Embryonic facial prominence (tissue), 1 donor: Measurements from ENCODE around the gene CARD9.
"Not testable (repeated sequence)": the region's sequence is repeated elsewhere in the genome, so short reads cannot be mapped to it uniquely, and the experiment has no call there.

ENCODE experiments used
- DNase-seq: peaks from one replicate; pipeline ENCODE4 v3.0.0-alpha.2; 2016; ENCODE audit errors: extremely low spot score

CARD9 gene

GRCh38 chr9:136373300-136374182 is at the start of gene CARD9:
CARD9 (minus strand) TSS chr9:136373669; CDS start chr9:136372078, 1,591 bp downstream.
- no peak for DNase-seq

- no peak for DNase-seq
Observed at GRCh38 chr9:136422876-136423275, 49.4 kb upstream of the CARD9 start.

DNA sequence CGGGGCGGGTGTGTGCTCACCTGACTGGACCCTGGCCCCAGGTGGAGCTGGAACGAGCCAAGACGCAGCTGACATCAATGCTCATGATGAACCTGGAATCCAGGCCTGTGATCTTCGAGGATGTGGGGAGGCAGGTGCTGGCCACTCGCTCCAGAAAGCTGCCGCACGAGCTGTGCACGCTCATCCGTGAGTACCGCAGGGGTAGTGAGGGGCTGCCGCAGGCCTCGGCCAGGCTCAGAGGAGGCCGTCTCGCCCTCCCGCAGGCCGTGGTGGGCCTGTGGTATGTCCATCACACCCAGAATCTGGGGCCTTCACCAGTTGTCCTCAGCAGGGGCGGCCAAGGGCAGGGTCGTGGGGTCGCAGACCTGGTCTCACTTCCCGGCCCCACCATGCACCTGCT is 48.3 kb upstream of the CARD9 start:
- no peak for DNase-seq

DNA sequence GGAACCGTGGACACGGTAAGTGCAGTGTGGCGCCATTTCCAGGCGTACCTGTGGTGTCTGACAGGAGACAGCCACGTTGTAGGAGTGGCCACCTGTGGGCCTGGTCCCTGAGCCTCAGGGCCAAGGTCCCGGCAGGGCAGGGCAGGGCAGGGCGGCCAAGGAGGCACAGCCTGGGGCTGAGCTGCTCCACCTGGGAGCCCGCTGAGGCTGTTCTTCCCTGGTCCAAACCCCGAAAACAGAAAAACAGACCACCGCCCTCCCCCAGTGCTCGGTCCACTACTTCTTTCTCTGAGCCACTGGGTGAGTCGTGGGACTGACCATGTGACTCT is 45.6 kb upstream of the CARD9 start:
- DNase-seq, result no peak

- DNase-seq, result no peak
Observed at GRCh38 chr9:136418182-136419091, 45.0 kb upstream of the CARD9 start.

- no peak for DNase-seq
Observed at GRCh38 chr9:136416914-136417313, 43.4 kb upstream of the CARD9 start.

GRCh38 chr9:136416427-136416826 is 43.0 kb upstream of the CARD9 start:
- DNase-seq, result no peak

GRCh38 chr9:136412962-136413361 is 39.5 kb upstream of the CARD9 start:
- DNase-seq, result no peak

- DNase-seq, result no peak
Observed at GRCh38 chr9:136411378-136411777, 37.9 kb upstream of the CARD9 start.

DNA sequence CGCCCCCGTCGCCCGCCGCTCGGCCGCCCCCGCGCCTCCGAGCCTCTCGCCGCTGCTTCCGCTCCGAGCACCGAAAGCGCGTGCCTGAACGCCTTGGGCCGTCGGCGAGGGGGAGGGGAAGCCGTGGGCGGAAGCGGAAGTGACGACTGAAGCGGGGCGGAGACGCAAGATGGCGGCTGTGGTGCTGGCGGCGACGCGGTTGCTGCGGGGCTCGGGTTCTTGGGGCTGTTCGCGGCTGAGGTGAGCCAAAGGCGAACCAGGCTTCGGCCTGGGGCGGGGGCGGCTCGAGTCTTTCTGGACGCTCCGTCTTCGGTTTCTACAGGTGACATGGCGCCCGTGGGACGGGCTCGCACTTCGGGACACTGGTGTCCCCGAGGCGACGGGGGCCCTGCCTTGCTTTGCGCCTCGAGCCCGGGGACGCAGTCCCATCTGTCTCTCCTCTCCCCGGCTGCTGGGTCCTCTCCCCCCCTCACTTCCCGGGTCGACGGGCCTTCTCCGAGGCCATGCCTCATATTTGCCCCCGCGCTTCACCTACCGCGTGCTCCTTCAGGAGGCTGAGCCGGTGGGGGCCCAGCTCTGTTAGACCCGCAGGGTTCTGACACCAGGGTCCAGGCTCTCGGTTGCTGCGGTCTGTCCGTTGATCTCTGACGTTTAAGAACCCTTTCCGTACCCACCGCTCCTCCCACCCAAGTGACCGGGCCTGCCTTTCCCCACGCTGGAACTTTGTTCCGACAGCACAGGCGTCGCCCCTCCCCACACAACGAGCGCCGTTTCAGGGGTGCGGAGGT is 37.2 kb upstream of the CARD9 start, which contains the start of the genes ENTR1 and PMPCA:
Gene ENTR1 (minus strand): TSS at position 115 of the 788 bp plus-strand sequence. CDS start 217 bp downstream, outside the sequence.
Gene PMPCA (plus strand): TSS at position 159 of the 788 bp plus-strand sequence. CDS start 11 bp downstream, at position 170.
- peak; percentile 80 for DNase-seq

- no peak for DNase-seq
Observed at GRCh38 chr9:136409557-136410455, 36.3 kb upstream of the CARD9 start.

- no peak for DNase-seq
Observed at GRCh38 chr9:136407911-136408310, 34.4 kb upstream of the CARD9 start.

DNA sequence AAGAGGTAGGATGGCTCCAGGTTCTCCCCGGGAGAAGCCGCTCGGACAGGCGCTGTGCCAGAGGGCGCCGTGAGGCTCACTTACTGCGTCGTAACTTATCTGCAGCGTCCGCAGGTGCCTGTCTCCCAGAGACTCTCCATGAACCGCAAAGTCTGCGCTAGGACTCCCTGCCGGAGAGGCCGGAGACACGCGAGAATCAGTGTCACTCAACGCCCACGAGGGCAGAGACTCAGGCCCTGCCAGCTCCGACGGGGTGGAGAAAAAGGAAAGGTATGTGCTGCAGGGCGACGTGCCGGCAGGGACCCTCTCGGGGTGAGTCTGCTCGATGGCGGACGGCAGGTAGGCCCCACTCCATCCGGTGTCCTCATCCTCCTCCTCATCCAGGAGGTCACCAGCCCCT is 33.6 kb upstream of the CARD9 start:
- DNase-seq, result not testable (repeated sequence)

DNA sequence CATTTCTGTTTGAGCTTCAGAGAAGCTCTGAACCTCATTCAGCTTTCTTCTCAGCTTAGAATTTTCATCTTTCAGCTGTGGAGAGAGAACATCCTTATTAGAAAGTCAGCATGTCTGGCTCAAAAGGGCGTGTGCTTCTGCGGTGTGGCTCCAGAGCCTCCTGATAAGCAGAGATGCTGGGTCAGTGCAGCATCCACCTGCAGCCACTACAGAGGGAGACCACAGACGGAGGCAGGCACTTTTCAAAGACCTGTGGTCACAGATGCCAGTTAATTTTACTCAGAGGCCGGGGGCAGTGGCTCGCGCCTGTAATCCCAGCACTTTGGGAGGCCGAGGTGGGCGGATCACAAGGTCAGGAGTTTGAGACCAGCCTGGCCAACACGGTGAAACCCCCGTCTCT is 32.4 kb upstream of the CARD9 start:
- DNase-seq, result not testable (repeated sequence)

DNA sequence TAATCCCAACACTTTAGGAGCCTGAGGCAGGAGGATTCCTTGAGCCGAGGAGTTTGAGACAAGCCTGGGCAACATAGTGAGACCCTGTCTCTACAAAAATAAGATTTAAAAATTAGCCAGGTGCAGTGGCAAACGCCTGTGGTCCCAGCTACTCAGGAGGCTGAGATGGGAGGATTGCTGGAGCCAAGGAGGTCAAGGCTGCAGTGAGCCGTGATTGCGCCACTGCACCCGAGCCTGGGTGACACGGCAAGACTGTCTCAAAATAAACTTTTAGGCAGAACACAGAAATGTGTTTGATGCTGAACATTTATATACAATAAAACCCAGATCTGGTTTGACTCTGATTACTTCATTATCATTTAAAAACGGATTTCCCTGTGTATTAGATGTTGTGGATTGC is 32.0 kb upstream of the CARD9 start:
- DNase-seq, result no peak

DNA sequence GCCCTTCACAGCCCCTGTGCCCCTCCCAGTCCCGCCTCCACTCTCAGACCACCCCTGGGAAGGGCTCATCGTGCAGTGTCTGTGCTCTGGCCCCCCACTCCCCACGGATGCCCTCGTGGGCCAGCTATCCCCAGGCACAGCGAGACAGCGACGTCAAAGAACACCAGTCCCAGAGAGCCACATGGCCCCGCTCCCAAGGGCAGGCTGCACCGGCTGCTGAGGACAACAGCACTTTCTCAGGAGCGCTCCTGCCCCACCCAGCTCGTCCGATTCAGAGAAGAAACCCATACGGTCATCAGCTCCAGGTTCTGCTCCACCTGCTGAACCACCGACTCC is 31.3 kb upstream of the CARD9 start:
- DNase-seq, result no peak

DNA sequence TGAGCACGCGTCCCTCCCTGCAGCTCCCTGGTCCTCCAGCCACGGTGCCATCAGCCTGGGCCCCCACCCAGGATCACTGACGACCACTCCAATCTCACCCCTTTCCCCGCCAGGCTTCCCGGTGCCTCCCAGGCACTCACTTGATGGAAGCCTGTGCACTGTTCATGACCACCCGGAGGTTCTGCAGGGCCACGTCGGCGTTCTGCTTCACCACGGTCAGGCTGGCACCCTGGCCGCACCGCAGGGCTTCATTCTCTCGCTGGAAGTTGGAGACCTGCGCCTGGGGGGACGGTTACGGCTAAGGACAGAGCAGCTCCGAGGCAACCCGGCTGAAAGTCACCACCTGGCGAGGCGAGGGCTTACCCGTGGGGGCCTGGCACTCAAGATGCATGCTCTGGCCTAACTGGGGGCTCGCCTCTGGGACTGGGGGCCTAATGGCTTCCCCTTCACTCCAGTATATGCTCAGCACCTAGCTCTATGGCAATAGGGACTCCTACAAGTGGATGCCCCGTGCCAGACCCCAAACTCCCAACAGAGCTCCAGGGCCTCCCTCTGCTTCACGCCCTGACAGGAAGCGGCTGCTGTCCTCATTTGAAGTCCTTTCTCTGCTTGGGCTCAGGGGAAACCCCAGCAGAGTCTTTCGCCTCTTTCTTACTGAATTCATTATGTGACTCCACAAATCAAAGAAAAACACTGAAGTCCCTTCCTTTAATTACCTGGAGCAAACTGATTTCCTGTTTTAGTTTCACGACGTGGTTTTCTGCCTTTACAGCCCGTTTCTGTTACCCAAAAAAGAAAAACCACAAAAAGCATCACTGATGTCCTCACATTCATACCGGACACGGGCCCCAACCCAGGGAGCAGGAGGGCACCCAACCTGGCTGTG is 30.7 kb upstream of the CARD9 start:
- DNase-seq, result no peak

DNA sequence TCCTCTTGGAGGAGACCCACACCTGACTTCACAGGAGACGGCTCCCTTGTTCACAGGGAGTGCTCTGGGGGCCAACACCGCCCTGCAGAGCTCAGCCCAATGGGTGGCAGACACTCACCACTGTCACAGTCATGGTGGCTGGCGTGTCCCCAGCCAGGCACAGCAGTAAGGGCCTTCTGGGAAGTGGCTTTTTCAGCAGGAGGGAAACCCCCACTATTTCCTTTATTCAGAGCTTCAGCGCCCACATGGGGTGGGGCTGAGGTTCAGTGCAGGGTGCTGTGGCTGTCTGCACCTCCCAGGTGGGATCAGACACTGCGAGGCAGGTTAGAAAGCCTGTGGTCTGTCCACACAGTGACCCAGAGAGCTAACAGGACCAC is 30.1 kb upstream of the CARD9 start:
- DNase-seq, result no peak

GRCh38 chr9:136402067-136402466 is 28.6 kb upstream of the CARD9 start:
- no peak for DNase-seq
